ENCODE measurements around the gene MEIS1.

Gene MEIS1

DNA sequence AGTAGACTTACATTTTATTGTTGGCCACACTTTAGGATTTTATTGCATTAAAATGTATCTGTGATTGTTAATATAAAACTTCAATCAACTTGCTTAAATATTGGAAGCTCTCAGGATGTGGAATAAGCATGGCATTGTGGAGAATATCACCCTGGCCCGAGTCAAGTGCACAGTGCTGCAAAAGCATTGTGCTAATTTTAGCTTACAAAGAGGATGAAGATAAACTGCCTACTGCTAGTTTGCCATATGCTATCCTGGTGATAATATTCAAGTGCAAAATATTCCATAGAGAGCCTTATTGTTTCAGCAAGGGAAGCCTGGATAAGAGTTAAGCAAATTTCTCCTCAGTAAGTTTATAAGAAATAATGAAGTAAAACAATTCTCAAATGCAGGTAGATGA lies 54.5 kb downstream of the MEIS1 start:
- no peak for DNase-seq (ENCODE audit: low read depth)
- TF ChIP-seq, protein P1, sequence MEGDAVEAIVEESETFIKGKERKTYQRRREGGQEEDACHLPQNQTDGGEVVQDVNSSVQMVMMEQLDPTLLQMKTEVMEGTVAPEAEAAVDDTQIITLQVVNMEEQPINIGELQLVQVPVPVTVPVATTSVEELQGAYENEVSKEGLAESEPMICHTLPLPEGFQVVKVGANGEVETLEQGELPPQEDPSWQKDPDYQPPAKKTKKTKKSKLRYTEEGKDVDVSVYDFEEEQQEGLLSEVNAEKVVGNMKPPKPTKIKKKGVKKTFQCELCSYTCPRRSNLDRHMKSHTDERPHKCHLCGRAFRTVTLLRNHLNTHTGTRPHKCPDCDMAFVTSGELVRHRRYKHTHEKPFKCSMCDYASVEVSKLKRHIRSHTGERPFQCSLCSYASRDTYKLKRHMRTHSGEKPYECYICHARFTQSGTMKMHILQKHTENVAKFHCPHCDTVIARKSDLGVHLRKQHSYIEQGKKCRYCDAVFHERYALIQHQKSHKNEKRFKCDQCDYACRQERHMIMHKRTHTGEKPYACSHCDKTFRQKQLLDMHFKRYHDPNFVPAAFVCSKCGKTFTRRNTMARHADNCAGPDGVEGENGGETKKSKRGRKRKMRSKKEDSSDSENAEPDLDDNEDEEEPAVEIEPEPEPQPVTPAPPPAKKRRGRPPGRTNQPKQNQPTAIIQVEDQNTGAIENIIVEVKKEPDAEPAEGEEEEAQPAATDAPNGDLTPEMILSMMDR (IDR thresholded peaks at IDR 0.05; ENCODE audit: low read depth, low read length, missing control alignments), result no peak
- in situ Hi-C loops (cut with HindIII; ENCODE audit: low sequenced_read_pairs), result no loop called here

DNA sequence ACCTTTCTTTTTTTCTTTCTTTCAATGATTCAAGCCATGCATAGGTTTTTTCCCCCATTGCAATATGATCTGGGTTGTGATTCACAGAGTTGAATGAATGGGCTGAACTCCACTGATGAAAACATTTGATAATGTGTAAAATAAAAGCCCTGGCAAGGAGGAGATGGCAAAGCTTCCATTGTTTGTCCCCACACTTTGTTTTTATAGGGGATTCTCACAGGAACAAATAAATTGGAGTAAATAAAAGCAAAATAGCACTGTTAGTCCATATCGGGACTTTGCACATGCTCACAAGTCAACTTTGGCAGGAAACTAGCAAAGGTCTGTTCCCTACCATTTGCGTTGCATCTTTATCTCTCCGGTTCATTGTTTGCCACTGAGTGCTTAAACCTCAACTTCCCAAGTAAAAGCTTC lies 55.7 kb downstream of the MEIS1 start:
- in situ Hi-C loops (cut with HindIII; ENCODE audit: low sequenced_read_pairs), result no loop called here

More for the DNA sequence above, 54.5 kb downstream of the MEIS1 start:
- no peak overlapping the region for H3K4me3 ChIP-seq (ENCODE audit: low read depth, low read length)

DNA sequence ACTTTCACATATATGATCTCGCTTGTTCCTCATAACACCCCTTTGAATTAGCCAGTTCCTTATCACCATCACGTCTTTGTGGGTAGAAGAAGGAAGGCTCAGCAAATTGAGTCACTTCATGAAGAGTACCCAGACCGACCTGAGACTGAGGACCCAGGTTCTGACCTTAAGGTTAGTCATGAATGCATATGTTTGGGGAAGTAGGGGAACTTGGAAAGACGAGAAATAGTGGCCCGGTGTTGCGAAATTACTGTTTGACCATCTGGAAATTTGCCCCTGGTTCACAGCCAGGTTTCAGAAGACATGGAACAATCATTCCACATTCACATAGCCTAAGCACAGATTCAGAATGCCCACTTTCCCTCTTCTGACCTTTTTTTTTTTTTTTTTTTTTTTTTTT lies 59.8 kb downstream of the MEIS1 start:
- in situ Hi-C loops (cut with HindIII; ENCODE audit: low sequenced_read_pairs), result no loop called here
- DNase-seq (ENCODE audit: low read depth), result peak; percentile 43
- TF ChIP-seq, protein P1 (IDR thresholded peaks at IDR 0.05; ENCODE audit: low read depth, low read length, missing control alignments), result no peak
- no peak overlapping the region for H3K4me3 ChIP-seq (ENCODE audit: low read depth, low read length)

More for the DNA sequence above, 55.7 kb downstream of the MEIS1 start:
- no peak for DNase-seq (ENCODE audit: low read depth)
- H3K4me3 ChIP-seq (ENCODE audit: low read depth, low read length), result no peak overlapping the region
- TF ChIP-seq, protein P1 (IDR thresholded peaks at IDR 0.05; ENCODE audit: low read depth, low read length, missing control alignments), result no peak

DNA sequence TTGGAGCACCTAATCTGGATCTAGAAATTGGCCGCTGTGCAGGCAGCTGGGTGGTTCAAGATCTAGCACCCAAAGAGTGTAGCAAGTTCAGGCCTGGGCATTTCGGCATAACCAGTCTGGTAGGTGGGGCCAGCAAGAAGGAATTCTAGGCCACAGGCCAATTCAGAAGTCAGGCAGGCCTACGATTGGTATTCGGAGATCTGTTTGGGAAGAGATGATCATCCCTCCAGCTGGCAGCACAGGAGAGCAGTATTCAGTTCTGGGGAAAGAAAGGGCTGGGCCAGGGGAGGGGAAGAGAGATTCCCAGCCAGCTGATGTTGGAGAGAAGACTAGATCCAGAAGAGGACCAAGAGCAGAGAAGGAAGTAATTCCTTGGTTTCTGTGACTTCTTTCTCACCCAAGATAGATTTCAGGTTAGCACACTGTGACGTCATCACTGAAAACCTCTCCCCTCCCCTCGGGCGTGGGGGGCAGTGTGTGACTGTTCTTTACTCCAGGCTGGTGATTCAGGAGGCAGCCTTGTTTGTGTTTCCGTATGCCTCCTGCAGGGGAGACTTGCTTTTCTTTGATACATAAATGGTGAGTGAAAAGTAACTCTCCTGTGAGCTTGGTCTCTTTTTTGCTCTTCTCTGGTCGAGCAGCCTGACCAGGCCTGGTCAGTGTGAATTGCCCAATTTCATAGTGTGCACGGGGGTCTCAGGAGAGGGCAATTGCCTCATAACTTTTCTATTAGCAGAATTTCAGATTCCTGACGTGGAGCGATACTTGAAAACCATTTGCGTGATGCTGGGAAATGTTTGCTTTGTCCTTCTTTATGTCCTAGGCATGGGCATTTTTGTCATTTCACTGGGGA lies 61.1 kb downstream of the MEIS1 start:
- H3K4me3 ChIP-seq (ENCODE audit: low read depth, low read length), result no peak overlapping the region
- in situ Hi-C loops (cut with HindIII; ENCODE audit: low sequenced_read_pairs), result no loop called here
- TF ChIP-seq, protein P1 (IDR thresholded peaks at IDR 0.05; ENCODE audit: low read depth, low read length, missing control alignments), result peak; percentile 44
- DNase-seq (ENCODE audit: low read depth), result peak; percentile 74

DNA sequence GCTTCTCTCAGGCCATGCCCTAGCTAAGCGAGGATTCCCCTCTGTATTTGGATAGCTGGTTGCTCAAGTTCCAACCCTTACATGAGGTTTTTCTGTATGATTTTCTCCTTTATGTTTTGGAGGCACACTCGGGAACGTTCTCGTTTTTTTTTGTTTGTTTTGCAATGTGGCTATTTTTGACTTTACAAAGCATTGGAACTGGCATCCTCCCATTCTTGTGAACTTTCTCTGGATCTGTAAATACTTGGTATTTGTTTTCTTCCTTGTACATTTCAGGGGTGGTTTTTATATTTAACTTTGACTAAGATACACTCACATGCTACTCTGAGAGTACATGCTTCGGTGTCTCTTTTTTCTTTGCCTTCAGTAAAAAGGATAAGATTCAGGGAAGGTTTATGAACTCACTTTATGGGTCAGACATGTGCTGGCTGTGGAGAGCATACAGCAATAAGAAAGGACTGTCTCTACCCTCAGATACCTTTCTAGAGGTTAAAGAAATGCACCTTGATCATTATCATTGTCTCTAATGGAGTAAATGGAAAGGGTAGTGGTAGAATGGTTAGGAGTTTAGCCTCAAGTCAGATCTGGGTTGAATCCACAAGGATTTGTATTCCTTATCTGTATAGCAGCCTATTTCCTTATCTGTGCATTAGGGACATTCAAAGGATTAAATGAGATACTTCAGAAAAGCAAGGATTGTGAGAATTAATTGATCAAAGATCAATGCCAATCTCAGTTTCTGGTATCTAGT lies 61.9 kb downstream of the MEIS1 start:
- in situ Hi-C loops (cut with HindIII; ENCODE audit: low sequenced_read_pairs), result no loop called here
- TF ChIP-seq, protein P1 (IDR thresholded peaks at IDR 0.05; ENCODE audit: low read depth, low read length, missing control alignments), result no peak
- no peak for DNase-seq (ENCODE audit: low read depth)
- no peak overlapping the region for H3K4me3 ChIP-seq (ENCODE audit: low read depth, low read length)

DNA sequence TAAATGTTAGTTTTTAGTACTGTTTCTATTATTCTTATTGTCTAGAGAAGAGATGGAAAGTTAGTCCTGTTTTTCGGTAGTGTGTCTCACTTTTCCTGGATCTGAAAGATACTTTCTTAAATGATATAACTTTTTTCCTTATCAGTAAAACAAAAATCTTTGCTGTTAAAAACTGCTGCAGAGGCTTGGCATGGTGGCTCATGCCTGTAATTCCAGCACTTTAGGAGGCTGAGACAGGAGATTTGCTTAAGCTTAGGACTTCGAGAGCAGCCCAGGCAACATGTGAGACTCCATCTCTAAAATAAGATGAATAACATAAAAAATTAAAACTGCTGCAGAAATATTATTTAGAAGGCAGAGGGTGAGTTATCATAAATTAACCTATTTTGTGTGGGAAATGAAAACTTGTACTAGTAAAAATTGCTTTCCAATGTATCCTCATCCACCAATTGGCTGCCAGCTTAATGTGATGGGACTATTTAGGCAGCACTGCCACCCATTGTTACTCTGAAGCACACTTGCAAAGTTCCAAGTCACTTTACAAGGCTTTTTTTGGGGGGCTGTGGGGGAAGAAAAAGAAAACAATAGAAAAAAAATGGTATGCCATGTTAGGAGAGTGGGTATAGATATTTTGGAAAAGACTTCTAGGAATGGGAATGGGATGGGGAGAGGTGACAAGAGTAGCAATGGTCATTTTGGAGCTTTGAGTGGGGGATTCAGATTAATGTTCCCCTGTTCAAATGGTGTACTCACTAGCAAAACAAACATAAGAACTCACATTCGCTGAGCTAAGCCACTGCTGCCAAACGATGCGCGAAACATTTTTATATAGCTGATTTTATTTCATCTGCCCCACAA lies 62.7 kb downstream of the MEIS1 start:
- H3K4me3 ChIP-seq (ENCODE audit: low read depth, low read length), result no peak overlapping the region
- no peak for DNase-seq (ENCODE audit: low read depth)
- TF ChIP-seq, protein P1 (IDR thresholded peaks at IDR 0.05; ENCODE audit: low read depth, low read length, missing control alignments), result no peak
- in situ Hi-C loops (cut with HindIII; ENCODE audit: low sequenced_read_pairs), result no loop called here
